AG20443 (cell line): ENCODE results near the gene NRG3.

Experiments
- DNase-seq: peaks from one replicate; pipeline ENCODE4 v3.0.0; 2012; ENCODE audit warnings: low spot score, mixed read lengths

The NRG3 gene

DNA sequence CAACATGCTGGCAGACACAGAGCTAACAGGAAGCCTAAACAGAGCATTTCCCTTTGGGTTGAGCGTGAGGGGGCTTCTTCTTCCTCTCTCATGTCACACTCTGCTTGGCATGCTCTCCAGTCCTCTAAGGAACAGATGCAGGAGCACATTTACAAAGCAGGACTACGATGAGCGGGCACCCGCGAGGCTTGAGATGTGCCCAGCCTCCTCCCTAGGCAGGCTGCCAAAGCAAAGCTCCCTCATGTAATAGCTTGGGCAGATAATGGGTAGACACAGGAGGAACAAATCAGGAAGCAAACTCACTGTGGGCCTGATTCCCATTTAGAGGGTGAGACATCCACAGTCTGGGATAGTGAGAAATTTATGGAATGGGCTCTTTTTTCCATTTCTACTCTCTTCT is 519.1 kb downstream of the NRG3 start:
- no peak for DNase-seq

DNA sequence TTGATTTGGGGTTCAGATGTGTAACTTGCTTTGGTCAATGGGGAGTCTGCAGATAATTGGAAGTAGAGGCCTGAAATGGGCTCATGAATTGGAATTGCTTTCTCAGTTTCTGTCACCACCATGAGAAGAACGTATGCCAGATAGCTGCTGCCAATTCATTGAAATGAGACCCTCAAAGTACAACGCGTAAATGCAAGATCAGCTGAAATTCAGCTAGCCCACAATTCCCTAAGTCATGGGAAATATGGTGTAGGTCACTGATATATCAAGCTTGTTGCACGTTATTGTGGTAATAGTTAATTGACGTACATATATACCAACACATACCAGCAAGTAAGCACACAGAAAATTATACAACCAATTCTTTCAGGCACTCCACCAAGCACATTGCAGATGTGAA is 520.0 kb downstream of the NRG3 start:
- DNase-seq: no peak

DNA sequence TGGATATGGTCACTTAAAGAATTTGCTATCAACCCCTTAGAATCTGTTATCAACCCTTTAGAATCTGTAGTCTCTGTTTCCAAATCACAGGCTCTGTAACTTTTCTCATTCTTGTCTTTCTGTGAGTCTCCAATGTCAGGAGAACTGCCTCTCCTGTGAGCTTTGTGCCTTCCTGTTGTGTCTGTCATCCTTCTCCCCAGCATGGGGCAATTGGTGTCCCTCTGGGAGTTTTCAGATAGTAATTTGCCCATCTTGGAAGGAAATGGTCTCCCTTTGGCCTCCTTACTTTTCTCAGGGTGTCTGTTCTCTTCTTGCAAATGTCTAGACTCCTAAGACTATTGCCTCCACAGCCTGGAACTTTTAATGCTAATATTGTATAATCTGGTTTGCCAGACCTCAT is 521.9 kb downstream of the NRG3 start:
- no peak for DNase-seq

DNA sequence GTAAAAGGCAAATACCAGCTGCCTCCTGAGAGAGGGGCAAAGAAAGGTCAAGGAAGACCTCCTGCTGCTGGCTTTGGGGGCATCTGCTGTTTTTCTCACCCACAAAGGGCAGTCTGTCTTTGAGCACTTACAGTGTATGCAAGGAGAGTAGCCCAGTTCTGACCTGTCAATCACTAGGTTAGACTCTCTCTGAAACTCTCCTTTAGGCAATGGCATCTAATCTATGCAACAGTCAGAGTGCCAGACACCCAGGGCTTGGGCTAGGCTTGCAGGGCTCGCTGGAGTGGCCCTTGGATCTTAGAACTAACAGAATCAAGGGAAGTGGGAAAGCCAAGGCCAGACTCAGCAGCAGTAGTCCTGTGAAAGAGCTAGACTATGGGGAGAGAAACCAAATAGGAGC is 522.9 kb downstream of the NRG3 start:
- no peak for DNase-seq

DNA sequence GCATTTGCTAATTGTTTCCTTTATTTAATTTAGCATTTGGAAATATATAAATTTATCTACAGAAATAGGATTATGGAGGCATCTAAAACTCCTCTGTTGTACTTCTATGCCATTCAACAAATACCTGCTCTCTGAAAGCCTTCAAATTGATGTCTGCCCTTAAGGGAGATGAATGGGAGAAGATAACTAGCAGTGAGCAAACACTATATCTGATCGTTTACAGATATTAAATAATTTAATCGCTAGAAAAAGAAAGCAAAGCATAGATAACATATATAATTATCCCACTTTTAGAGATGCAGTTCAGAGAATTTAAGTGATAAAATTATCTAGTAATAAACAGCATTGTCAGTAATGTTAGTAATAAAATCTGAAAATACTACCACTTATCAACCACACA is 524.9 kb downstream of the NRG3 start:
- no peak for DNase-seq

DNA sequence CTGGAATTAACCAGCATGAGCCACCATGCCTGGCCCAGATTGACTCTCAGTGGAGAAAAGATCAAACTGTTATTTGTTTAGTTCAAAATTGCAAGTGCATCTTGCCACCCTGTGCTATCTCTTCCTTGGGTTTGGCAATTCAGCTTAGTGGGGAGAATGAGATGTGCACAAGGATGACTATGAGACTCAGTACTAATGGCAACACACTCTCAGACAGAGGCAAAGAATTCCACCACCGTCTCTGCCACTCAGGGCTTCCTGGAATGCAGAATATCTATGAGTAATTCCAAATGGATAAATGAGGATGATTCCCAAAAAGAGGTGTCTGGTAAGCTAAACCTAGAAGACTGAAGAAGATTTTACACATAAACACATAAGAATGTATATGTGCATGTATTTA is 525.8 kb downstream of the NRG3 start:
- no peak for DNase-seq

DNA sequence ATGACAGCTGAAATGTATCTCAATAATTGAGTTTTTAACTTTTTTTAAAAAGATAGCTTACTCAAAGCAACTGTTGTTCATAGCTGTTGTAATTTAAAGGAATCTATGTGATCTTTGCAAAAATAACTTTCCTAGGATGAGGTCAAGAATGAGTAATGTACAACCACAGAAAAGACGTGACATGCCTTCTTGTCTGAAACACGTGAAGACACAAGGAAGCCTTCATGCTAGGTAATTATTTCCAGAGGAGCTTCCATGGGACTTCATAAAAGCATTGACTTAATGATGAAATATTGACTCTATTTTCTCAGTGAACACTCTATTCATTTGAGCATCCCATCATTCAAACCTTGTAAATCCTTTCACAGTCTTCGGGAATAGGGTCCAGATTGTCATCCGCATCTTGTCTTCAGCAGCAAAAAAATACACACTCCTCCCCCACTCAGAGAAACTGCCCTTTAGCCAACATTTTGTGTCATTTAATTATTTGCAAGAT is 528.0 kb downstream of the NRG3 start:
- no peak for DNase-seq

DNA sequence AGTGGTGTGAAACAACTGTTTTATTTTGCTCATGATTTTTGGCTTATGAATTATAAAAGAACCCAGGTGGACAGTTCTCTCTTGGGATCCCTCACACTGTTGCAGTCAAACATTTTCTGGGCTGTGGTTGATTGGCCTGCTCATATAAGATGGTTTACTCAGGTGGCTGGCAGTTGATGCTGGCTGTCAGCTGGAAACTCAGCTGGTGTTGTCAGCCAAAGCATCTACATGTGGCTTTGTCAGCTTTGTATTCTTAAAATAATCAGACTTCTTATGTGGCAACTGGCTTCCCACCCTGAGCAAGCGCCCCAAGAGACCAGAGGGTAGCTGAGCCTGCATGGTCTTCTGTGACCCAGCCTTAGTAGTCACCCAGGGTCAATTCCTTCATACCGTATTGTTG is 534.7 kb downstream of the NRG3 start:
- no peak for DNase-seq

DNA sequence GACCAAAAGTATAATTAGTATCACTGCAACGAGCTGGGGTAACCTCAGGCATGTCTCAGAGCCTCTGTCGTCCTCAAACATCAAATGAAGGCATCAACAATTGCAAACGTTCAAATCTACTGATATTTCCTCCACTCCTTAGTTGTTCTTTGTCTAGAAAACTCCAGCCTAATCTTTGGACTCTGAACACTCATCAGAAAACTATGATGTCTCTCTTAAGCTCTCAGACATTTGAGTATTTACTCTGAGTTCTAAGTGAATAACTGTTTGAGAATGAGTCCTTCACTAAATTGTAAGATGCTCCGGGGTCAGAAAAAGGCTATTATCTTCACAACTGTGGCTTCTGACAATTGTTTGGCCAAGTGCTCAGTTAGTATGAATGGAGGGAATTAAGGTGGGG is 536.4 kb downstream of the NRG3 start:
- DNase-seq: no peak

DNA sequence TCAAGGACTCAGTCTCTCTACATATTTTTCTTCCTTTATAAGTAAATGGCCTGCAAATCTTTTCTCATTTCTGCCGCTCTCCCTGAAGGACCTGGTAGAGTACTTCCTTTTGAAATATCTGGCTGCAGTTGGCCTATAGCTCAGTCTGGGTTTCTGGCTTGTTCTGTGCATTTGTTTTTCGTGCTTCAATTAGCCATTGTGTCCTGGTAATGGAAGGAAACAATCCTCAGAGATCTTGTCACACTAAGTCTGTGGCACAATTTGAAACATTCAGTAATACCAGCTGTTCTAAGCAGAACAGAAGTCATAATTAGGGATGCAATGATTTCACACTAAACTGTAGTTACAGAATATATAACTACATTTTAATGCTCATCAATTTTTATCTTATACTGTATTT is 545.0 kb downstream of the NRG3 start:
- DNase-seq: no peak

DNA sequence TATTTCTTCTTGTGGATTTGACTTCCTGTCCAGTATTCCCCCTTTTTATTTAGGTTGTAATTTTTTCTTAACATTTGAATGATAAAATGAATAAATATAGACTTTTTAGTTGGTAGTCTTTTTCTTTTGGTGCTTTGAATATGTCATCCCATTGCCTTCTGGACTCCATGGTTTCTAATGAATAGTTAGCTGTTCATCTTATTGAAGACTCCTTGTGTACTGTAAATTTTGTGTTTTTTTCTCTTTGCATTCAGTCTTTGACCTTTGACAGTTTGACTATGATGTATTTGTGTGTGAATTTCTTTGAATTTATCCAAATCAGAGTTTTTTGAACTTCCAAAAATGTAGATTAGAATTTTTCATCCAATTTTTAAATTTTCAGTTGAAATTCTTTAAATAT is 554.3 kb downstream of the NRG3 start:
- DNase-seq: no peak

DNA sequence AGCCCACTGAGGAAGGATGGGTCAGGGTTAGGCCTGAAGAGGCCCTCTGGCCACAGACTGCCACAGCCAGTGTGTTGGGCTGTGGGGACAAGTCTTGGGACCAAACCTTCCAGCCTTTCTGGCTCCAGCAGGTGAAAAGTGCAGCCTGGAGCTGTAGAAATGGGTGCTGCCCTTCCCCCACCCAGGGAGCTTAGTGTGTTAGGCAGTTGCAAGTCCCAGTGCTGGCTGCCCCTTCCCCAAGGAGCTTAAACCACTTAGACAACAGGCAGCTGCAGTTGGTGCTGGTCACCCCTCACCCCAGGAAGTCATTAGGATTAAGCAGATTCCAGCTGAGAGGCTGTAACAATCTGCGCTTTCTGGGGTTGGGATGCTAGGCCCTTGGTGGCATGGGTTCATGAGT is 563.3 kb downstream of the NRG3 start:
- no peak for DNase-seq

DNA sequence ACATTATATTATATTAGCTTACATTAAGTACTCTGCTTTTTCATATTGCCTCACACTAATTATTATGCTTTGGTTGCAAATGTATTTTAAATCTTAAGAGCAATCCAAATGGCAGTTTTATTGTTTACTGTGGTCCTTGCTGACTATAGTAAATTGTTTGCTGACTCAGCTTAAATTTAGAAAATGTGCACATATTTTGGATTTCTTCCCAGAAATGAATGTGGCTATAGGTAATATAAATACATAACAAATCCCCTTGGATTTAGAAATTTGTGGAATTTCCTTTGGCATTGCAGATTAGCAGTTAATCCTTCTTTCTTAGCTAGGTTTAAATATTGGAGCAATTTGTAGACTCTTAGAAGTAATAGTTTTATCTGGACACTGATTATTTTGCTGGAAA is 565.8 kb downstream of the NRG3 start:
- DNase-seq: no peak

DNA sequence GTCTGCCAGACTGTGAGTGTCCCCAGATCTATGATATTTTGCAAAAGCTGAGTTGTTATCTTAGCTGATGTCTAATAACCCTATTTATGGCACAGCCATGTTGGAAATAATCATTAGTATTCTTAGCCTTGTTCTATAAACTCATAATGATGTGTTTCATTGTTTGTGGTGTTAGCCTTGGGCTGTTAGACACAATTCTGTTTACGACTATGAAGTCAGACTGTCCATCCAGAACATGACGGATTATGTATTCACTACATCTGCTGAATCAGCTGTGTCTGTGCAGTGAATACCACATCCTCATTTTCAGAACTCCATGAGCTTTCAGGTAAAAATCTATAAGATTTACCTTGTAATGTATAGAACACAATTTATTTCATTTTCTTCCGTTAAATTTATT is 577.1 kb downstream of the NRG3 start:
- no peak for DNase-seq

DNA sequence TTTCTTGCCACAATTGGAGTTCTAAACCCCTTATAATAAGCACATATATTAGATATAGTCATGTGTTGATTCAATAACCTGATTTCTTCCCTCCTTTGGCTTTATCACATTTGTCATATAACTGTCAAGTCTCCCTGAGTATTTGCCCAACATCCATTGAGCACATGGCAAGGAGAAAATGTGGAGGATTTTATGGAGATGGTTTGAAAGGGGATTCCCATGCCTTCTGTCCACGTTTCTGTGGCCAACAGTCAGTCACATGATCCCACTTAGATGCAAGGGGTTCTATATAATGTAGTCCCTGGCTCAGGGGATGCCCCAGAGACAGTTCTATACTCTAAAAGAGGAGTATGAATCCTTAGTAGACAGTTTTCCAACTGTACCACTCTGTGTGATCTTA is 577.7 kb downstream of the NRG3 start:
- DNase-seq: no peak

DNA sequence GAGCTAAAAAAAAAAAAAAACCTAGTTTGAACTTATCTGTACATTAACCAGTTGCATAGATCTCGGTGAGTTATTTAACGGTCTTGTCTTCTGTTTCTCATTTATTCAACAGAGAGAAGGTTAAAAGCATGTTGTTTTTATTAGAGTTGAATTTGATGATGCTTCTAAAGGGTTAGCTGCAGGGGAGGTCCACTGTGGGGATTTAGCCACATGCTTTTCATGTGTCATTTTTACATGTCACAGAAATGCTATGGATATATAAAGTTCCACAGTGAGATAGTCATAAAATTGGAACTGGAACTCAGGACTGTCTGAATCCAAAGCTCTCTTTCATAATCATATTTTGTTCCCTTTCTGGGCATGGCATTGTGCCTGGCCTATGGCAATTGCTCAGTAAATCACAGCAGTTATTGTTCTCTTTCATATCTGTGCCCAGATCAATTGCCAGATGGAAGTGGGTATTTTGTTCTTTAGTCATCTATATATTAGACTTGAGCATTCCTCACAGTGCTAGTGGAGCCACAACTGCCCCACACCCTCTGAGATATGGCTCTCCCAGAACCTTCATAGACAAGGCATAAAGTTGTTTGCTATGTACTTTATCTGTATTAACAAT is 578.8 kb downstream of the NRG3 start:
- DNase-seq: no peak

DNA sequence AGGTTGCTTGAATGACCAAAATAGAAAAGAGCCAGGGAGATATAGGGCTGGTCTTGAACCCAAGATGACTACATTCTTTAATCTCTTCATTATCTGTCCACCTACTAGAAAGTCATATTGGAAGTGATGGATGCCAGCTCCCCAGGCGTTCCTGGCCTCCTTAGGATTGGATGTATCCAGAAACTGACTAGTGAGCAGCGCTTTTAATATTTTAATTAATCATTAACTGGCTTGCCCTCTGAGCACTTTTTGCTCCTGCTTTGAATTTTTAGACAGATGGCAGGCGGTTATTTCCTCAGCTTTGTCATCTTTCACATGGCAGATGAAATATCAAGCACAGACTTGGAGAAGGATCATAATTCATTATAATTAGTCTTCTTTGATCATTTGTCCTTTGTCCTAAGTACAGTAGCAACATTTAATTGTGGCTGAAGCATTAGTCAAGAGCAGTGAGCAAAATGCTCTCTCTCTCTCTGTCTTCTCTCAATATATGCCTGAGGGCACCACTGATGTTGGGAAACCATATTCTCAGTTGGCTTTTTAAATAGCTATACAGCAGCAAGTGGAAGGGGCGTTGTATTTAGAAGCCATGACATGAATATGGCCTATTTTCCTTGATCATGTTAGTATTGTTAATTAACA is 588.0 kb downstream of the NRG3 start:
- DNase-seq: no peak

DNA sequence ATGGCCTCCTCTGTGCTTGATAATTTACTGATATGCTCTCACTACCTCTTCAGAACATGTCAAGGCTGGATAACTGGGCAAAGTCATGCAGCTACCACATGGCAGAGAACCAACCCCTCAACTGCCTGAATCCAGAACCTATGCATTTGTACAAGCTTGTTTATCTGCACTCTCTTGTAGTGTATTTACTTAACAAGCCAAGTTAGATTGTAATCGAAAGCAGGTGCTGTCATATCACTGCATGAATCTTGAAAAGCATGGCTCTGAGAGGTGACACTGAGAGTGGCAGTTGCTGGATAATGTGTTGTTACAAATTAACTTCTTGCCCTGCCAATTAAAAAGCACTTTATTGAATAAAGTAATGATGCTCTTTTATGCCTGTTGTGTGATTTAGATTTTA is 588.6 kb downstream of the NRG3 start:
- DNase-seq: no peak

DNA sequence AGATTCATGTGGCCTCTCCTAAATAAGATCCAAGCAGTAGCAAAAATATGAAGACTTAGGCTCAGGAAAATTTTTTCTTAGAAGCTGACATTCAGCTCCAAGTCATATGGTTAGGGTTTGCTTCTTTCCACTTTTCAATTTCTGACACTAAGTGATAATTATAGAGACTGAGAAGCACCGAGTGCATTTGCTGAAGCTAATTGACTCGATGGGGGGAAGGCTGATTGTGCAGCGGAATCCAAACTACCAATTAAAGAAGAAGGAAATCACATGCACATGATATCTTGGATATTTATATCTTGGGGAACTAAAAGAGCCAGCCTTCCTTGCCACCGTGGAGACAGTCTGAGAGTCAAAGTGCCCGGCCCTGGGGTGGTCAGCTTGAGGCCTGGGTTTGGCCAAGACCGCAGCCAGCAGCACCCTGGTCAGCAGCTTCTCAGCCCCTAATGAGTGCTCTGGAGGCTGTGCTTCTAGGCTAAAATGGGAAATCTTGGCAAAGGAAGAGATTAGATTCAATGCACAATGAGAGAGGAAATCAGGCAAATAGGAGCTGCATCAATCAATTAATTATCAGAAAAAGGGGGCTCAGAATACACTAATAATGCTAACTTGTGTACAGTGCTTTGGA is 589.3 kb downstream of the NRG3 start:
- no peak for DNase-seq

DNA sequence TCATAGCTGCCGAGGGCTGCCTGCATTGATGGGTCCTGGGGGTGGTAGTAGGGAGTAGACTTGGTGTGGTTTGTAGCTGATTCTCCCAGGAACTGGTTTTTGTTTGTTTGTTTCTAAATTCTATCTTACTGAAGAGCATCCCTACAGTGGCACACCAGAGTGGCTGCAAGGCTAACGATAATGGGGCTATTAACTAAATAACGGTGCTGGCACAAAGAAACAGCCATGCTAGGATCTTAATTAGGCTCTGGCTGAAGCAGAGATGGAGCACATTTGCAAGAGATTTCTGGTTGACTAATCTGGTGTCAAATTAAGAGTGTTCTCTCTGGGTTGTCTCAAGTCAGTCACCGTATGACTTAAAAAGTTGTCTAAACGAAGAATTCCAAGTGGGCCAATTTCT is 590.0 kb downstream of the NRG3 start:
- no peak for DNase-seq

DNA sequence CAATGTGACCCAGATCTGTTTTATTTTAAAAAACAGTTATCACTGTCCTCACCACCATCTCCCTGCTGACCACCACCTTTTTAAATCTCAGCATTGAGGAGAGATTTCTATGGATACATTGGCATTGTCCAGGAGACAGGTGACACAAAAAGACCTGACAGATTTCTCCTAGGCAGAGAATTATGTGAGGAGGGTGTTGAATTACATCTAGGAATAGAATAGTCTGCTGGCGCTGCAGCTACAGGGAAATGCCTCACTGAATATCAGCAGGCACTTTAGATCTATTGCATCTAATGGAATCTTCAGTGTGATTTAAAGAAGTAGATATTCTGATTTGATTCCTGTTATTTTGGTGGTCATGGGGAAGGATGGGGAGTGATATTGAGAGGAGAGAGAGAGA is 593.5 kb downstream of the NRG3 start:
- DNase-seq: no peak

DNA sequence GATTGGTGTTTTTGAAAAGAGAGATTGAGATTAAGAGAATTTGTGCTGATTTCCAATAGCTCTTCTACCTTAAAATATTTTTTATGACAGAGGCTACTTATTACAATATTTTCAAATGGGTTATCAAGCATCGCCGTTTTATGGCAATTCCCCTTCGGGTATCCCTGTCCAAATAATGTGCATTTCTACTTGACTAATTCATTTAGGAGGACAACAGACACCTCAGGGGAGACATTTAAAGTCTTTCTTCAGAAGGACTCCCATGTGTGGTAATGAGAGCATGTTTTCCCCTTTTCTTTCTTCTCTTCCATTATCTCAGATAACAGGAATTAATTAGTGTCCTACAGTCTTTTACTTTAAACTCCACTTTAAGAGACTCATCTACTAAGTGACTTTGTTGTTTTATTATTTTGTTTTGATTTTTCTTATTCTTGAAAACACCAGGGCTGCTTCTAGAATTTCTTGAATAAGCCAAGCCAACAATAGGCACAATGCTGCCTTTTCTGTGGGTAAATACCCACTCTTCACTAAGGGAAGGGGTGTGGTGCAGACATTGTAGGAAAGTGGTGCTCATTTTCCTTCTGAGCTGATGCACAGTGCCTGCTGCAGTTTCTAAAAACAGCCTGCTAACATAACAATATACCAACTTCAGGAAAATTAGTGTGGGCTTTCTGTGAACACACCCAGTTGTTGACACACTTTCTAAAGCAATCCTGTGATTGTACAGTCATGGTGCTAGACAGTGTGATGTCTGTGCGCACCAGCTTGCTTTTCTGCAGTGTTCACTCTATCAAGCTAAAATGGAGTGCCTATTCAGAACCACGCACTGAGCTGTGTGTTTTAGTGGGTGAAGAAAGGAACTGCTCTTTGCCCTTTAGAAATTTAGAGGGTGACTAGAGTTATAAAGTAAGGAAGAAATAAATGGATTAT is 597.7 kb downstream of the NRG3 start:
- no peak for DNase-seq

DNA sequence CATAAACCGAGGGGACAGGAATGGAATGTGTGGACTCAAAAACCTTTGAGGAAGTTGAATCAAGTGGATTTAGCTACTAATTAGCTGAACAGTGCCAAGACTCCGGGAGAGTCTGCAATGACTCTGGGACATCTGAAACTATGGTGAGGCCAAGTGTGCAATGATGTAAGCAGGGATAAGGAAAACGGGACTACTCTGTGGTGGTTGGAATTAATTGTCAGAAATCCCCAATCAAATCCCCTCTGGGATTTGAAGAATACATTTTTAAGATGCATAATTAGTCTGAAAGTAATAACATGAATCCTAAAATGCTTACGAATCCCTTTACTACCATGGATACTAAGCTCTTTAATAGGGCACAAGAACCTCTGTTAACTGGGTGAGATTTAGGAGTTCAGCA is 602.8 kb downstream of the NRG3 start:
- DNase-seq: no peak
